Measurements from ENCODE around the gene CCDC107.

CCDC107 gene

DNA sequence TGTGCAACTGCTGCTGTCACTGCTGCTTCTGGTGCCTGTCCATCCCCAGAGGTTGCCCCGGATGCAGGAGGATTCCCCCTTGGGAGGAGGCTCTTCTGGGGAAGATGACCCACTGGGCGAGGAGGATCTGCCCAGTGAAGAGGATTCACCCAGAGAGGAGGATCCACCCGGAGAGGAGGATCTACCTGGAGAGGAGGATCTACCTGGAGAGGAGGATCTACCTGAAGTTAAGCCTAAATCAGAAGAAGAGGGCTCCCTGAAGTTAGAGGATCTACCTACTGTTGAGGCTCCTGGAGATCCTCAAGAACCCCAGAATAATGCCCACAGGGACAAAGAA, 15.9 kb downstream of the CCDC107 start:
- peaks cover 21% of the 10 kb centered on the region for H3K4me1 ChIP-seq (ENCODE audit: control insufficient read depth, insufficient read depth, low read length, unreplicated experiment)
- H2AFZ ChIP-seq (ENCODE audit: low read length, unreplicated experiment) = no peak overlapping the region
- no peaks in the 10 kb centered on the region for H3K79me2 ChIP-seq (ENCODE audit: control insufficient read depth, insufficient read depth, low read length, unreplicated experiment)
- no peaks in the 10 kb centered on the region for H3K36me3 ChIP-seq (ENCODE audit: insufficient read depth, low read length)
- H3K4me3 ChIP-seq (ENCODE audit: low read depth, low read length) = peak overlapping the region; percentile 19
- no peak overlapping the region for H3K27ac ChIP-seq (ENCODE audit: low read depth, low read length)
- no peaks in the 10 kb centered on the region for H3K27me3 ChIP-seq (ENCODE audit: insufficient read depth, low read length)

DNA sequence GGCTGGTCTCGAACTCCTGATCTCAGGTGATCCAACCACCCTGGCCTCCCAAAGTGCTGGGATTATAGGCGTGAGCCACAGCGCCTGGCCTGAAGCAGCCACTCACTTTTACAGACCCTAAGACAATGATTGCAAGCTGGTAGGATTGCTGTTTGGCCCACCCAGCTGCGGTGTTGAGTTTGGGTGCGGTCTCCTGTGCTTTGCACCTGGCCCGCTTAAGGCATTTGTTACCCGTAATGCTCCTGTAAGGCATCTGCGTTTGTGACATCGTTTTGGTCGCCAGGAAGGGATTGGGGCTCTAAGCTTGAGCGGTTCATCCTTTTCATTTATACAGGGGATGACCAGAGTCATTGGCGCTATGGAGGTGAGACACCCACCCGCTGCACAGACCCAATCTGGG, 17.1 kb downstream of the CCDC107 start:
- Histone ChIP-seq H3K27me3 (ENCODE audit: insufficient read depth, low read length) (no peaks in the 10 kb centered on the region), H3K36me3 (ENCODE audit: insufficient read depth, low read length) (no peaks in the 10 kb centered on the region), H3K79me2 (ENCODE audit: control insufficient read depth, insufficient read depth, low read length, unreplicated experiment) (no peaks in the 10 kb centered on the region), H3K27ac (ENCODE audit: low read depth, low read length) (no peak overlapping the region), H2AFZ (ENCODE audit: low read length, unreplicated experiment) (no peak overlapping the region), H3K4me1 (ENCODE audit: control insufficient read depth, insufficient read depth, low read length, unreplicated experiment) (peaks cover 13% of the 10 kb centered on the region), H3K4me3 (ENCODE audit: low read depth, low read length) (peak overlapping the region; percentile 73)

DNA sequence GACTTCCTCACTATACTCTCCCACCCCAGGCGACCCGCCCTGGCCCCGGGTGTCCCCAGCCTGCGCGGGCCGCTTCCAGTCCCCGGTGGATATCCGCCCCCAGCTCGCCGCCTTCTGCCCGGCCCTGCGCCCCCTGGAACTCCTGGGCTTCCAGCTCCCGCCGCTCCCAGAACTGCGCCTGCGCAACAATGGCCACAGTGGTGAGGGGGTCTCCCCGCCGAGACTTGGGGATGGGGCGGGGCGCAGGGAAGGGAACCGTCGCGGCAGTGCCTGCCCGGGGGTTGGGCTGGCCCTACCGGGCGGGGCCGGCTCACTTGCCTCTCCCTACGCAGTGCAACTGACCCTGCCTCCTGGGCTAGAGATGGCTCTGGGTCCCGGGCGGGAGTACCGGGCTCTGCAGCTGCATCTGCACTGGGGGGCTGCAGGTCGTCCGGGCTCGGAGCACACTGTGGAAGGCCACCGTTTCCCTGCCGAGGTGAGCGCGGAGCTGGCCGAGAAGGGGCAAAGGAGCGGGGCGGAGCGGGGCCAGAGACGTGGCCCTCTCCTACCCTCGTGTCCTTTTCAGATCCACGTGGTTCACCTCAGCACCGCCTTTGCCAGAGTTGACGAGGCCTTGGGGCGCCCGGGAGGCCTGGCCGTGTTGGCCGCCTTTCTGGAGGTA, 17.8 kb downstream of the CCDC107 start:
- no peaks in the 10 kb centered on the region for H3K27me3 ChIP-seq (ENCODE audit: insufficient read depth, low read length)
- no peak overlapping the region for H3K27ac ChIP-seq (ENCODE audit: low read depth, low read length)
- H3K4me1 ChIP-seq (ENCODE audit: control insufficient read depth, insufficient read depth, low read length, unreplicated experiment) = peaks cover 13% of the 10 kb centered on the region
- peak overlapping the region; percentile 93 for H2AFZ ChIP-seq (ENCODE audit: low read length, unreplicated experiment)
- H3K4me3 ChIP-seq (ENCODE audit: low read depth, low read length) = peak overlapping the region; percentile 73
- no peaks in the 10 kb centered on the region for H3K36me3 ChIP-seq (ENCODE audit: insufficient read depth, low read length)
- no peaks in the 10 kb centered on the region for H3K79me2 ChIP-seq (ENCODE audit: control insufficient read depth, insufficient read depth, low read length, unreplicated experiment)

DNA sequence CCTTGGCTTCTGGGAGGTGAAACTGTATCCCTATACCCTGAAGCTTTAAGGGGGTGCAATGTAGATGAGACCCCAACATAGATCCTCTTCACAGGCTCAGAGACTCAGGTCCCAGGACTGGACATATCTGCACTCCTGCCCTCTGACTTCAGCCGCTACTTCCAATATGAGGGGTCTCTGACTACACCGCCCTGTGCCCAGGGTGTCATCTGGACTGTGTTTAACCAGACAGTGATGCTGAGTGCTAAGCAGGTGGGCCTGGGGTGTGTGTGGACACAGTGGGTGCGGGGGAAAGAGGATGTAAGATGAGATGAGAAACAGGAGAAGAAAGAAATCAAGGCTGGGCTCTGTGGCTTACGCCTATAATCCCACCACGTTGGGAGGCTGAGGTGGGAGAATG, 21.0 kb downstream of the CCDC107 start:
- Histone ChIP-seq H3K4me3 (ENCODE audit: low read depth, low read length) (no peak overlapping the region), H3K4me1 (ENCODE audit: control insufficient read depth, insufficient read depth, low read length, unreplicated experiment) (peaks cover 33% of the 10 kb centered on the region), H3K27ac (ENCODE audit: low read depth, low read length) (no peak overlapping the region), H3K27me3 (ENCODE audit: insufficient read depth, low read length) (no peaks in the 10 kb centered on the region), H3K79me2 (ENCODE audit: control insufficient read depth, insufficient read depth, low read length, unreplicated experiment) (no peaks in the 10 kb centered on the region), H3K36me3 (ENCODE audit: insufficient read depth, low read length) (peaks cover 6% of the 10 kb centered on the region; the same call in 1 of the 2 replicates), H2AFZ (ENCODE audit: low read length, unreplicated experiment) (no peak overlapping the region)

DNA sequence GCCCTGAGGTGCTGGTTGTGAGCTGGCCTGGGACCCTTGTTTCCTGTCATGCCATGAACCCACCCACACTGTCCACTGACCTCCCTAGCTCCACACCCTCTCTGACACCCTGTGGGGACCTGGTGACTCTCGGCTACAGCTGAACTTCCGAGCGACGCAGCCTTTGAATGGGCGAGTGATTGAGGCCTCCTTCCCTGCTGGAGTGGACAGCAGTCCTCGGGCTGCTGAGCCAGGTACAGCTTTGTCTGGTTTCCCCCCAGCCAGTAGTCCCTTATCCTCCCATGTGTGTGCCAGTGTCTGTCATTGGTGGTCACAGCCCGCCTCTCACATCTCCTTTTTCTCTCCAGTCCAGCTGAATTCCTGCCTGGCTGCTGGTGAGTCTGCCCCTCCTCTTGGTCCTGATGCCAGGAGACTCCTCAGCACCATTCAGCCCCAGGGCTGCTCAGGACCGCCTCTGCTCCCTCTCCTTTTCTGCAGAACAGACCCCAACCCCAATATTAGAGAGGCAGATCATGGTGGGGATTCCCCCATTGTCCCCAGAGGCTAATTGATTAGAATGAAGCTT, 21.8 kb downstream of the CCDC107 start:
- H3K27ac ChIP-seq (ENCODE audit: low read depth, low read length) = no peak overlapping the region
- no peak overlapping the region for H3K4me3 ChIP-seq (ENCODE audit: low read depth, low read length)
- H2AFZ ChIP-seq (ENCODE audit: low read length, unreplicated experiment) = no peak overlapping the region
- H3K4me1 ChIP-seq (ENCODE audit: control insufficient read depth, insufficient read depth, low read length, unreplicated experiment) = peaks cover 33% of the 10 kb centered on the region
- H3K36me3 ChIP-seq (ENCODE audit: insufficient read depth, low read length) = peaks cover 14% of the 10 kb centered on the region; the same call in 1 of the 2 replicates
- peaks cover 3% of the 10 kb centered on the region for H3K79me2 ChIP-seq (ENCODE audit: control insufficient read depth, insufficient read depth, low read length, unreplicated experiment)
- H3K27me3 ChIP-seq (ENCODE audit: insufficient read depth, low read length) = no peaks in the 10 kb centered on the region

DNA sequence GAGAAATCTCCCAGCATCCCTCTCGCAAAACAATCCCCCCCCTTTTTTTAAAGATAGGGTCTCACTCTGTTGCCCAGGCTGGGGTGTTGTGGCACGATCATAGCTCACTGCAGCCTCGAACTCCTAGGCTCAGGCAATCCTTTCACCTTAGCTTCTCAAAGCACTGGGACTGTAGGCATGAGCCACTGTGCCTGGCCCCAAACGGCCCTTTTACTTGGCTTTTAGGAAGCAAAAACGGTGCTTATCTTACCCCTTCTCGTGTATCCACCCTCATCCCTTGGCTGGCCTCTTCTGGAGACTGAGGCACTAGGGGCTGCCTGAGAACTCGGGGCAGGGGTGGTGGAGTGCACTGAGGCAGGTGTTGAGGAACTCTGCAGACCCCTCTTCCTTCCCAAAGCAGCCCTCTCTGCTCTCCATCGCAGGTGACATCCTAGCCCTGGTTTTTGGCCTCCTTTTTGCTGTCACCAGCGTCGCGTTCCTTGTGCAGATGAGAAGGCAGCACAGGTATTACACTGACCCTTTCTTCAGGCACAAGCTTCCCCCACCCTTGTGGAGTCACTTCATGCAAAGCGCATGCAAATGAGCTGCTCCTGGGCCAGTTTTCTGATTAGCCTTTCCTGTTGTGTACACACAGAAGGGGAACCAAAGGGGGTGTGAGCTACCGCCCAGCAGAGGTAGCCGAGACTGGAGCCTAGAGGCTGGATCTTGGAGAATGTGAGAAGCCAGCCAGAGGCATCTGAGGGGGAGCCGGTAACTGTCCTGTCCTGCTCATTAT, 22.4 kb downstream of the CCDC107 start:
- peaks cover 38% of the 10 kb centered on the region for H3K4me1 ChIP-seq (ENCODE audit: control insufficient read depth, insufficient read depth, low read length, unreplicated experiment)
- H3K4me3 ChIP-seq (ENCODE audit: low read depth, low read length) = no peak overlapping the region
- no peak overlapping the region for H3K27ac ChIP-seq (ENCODE audit: low read depth, low read length)
- H2AFZ ChIP-seq (ENCODE audit: low read length, unreplicated experiment) = no peak overlapping the region
- peaks cover 7% of the 10 kb centered on the region for H3K79me2 ChIP-seq (ENCODE audit: control insufficient read depth, insufficient read depth, low read length, unreplicated experiment)
- no peaks in the 10 kb centered on the region for H3K27me3 ChIP-seq (ENCODE audit: insufficient read depth, low read length)
- peaks cover 20% of the 10 kb centered on the region; the same call in 1 of the 2 replicates for H3K36me3 ChIP-seq (ENCODE audit: insufficient read depth, low read length)

DNA sequence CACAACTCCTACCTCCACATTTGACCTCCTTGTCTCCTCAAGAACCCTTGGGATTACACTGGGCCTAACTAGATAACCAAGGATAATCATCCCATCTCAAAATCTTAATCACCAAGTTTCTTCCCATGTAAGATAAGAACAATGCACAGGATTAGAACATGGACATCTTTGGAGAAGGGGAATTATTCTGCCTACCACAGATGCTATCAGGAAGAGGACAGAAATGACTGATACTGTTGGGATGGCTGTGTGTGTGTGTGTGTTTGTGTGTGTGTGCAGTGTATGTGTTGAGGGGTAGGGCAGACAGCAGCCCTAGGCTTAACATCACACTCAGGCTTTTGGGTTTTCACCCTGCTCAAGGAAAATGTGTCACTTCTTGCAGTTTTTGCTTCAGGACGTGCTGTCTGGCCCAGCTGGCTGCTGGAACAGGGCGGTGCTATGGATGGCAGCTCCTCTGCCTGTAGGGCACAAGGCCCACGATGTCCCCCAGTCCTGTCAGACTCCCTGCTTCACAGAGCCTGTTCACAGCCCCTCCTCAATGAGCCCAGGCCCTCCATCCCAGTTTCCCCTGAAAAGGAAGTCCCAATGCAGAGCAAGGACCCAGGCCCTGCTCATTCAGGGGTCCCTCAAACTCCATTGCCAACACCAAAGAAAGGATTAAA, 23.4 kb downstream of the CCDC107 start:
- H3K27ac ChIP-seq (ENCODE audit: low read depth, low read length) = peak overlapping the region; percentile 6
- H3K79me2 ChIP-seq (ENCODE audit: control insufficient read depth, insufficient read depth, low read length, unreplicated experiment) = peaks cover 16% of the 10 kb centered on the region
- H3K4me1 ChIP-seq (ENCODE audit: control insufficient read depth, insufficient read depth, low read length, unreplicated experiment) = peaks cover 38% of the 10 kb centered on the region
- H3K36me3 ChIP-seq (ENCODE audit: insufficient read depth, low read length) = peaks cover 23% of the 10 kb centered on the region; the same call in 1 of the 2 replicates
- no peaks in the 10 kb centered on the region for H3K27me3 ChIP-seq (ENCODE audit: insufficient read depth, low read length)
- H3K4me3 ChIP-seq (ENCODE audit: low read depth, low read length) = no peak overlapping the region
- no peak overlapping the region for H2AFZ ChIP-seq (ENCODE audit: low read length, unreplicated experiment)

DNA sequence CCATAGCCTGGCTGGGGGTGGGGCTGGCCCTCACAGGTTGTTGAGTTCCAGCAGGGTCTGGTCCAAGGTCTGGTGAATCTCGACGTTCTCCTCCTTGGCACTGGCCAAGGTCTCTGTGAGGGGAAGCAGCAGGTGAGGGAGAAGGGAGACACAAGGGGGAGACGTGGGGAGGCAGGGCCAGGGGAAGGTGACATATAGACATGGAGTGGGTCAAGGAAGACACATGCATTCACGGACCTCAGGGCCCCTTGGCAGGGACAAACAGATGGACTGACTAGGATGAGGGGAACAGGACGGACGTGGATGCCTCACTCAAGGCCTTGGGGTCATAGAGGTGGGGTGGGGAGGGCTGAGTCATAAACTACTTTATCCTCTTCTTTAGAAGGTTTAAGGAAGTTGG, 24.0 kb downstream of the CCDC107 start:
- H3K4me3 ChIP-seq (ENCODE audit: low read depth, low read length) = no peak overlapping the region
- no peaks in the 10 kb centered on the region for H3K27me3 ChIP-seq (ENCODE audit: insufficient read depth, low read length)
- H3K36me3 ChIP-seq (ENCODE audit: insufficient read depth, low read length) = peaks cover 28% of the 10 kb centered on the region; the same call in 1 of the 2 replicates

DNA sequence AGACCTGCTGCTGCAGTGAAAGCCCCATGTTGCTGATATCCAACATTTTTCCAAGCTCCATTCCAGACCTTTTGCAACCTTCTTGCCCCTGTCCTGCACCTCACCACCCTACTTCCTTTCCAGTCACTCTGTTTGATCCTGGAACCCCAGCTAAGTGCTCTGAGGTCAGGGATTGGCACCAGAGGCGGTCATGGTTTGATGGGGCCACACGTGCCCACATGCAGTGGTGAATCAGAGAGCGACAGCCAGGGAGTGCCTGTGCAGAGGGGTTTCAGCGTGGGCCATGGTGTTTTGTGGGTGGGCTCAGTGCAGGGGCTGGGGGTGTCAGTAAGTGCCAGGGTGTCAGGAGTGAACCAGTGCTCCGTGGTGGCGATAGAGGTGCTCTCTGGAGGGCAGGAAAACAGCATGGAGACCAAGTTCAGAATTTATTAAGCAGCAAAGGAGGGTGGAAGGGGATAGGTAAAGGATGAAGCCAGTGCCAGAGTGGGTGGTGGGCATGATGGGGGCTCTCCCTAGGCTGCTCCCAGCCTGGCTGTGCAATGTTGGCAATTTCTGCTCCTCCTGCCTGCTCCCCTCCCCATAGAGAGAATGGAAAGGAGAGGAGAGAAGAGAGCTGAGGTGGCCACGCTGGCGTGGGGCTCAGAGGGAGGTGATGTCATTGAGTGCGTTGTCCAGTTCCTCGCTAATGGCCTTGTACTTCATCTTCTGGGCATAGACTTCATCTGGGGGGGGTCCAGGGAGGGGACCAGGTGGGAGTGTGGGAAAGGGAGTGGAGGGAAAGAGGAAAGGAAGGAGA, 24.6 kb downstream of the CCDC107 start:
- Histone ChIP-seq H3K4me3 (ENCODE audit: low read depth, low read length) (no peak overlapping the region), H3K79me2 (ENCODE audit: control insufficient read depth, insufficient read depth, low read length, unreplicated experiment) (peaks cover 29% of the 10 kb centered on the region), H3K36me3 (ENCODE audit: insufficient read depth, low read length) (peaks cover 33% of the 10 kb centered on the region; the same call in 1 of the 2 replicates), H2AFZ (ENCODE audit: low read length, unreplicated experiment) (no peak overlapping the region), H3K27me3 (ENCODE audit: insufficient read depth, low read length) (no peaks in the 10 kb centered on the region), H3K27ac (ENCODE audit: low read depth, low read length) (no peak overlapping the region), H3K4me1 (ENCODE audit: control insufficient read depth, insufficient read depth, low read length, unreplicated experiment) (peaks cover 50% of the 10 kb centered on the region)

More for the DNA sequence above, 24.0 kb downstream of the CCDC107 start:
- Histone ChIP-seq H3K79me2 (ENCODE audit: control insufficient read depth, insufficient read depth, low read length, unreplicated experiment) (peaks cover 22% of the 10 kb centered on the region), H2AFZ (ENCODE audit: low read length, unreplicated experiment) (no peak overlapping the region), H3K4me1 (ENCODE audit: control insufficient read depth, insufficient read depth, low read length, unreplicated experiment) (peaks cover 44% of the 10 kb centered on the region), H3K27ac (ENCODE audit: low read depth, low read length) (peak overlapping the region; percentile 6)

DNA sequence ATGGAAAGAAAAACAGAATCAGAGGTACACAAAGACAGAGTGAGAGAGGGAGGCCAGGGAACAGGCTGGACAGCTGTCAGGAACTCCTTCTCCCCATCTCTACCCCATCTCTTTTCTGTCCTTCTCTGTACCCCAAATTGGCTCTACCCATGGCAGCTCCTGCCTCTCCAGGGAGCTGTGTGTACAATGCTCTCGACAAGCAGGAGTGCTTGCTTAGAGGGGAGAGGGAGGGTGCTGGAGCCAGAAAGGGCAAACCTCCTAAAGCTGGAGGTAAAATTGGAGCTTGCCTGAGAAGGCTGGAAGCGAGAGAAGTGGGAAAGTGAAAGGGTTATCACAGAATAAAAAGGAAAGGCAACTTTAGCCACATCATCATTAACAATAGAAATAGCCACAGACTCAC, 25.2 kb downstream of the CCDC107 start:
- H3K79me2 ChIP-seq (ENCODE audit: control insufficient read depth, insufficient read depth, low read length, unreplicated experiment) = peaks cover 35% of the 10 kb centered on the region
- no peak overlapping the region for H3K4me3 ChIP-seq (ENCODE audit: low read depth, low read length)
- peaks cover 57% of the 10 kb centered on the region for H3K4me1 ChIP-seq (ENCODE audit: control insufficient read depth, insufficient read depth, low read length, unreplicated experiment)
- H3K27ac ChIP-seq (ENCODE audit: low read depth, low read length) = peak overlapping the region; percentile 21; the same call in 1 of the 2 replicates
- no peak overlapping the region for H2AFZ ChIP-seq (ENCODE audit: low read length, unreplicated experiment)
- H3K27me3 ChIP-seq (ENCODE audit: insufficient read depth, low read length) = no peaks in the 10 kb centered on the region
- H3K36me3 ChIP-seq (ENCODE audit: insufficient read depth, low read length) = peaks cover 39% of the 10 kb centered on the region; the same call in 1 of the 2 replicates

All from ACC112 (cell line).